ENCODE results near the gene DLL3. TPM values are rescaled to one million over a fixed set of nuclear protein-coding genes. Genes with fewer than 3 reads are reported as not detected.

Gene DLL3
- total RNA-seq, 5 donors from 2014 or later (not counting 1 experiment from before 2014, with no cell fraction given), result 0.16 to 0.20 TPM; not detected in 3

DNA sequence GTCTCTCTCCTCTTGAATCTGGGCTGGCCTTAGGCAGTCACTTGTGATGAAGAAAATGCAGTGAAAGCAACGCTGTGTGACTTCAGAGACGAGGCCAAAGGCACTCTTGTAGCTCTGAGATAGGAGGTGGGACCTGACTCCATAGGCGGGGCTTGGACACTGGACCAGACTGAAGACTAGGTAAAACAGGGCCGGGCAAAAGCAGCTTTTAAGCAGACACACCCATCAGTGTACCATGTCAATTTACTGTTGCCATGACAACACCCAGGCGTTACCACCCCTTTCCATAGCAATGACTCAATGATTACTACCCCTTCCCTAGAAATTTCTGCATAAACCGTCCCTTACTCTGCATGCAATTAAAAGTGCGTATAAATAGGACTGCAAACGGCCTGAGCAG lies 47.9 kb downstream of the DLL3 start:
- Mint-ChIP-seq H3K4me3 (peak overlapping the region in 1 of 3 donors; percentile 40), H3K27me3 (no peaks in the 10 kb centered on the region), H3K4me1 (peaks cover 48 to 49% (median 48%) of the 10 kb centered on the region in 3 donors), H3K9me3 (no peaks in the 10 kb centered on the region), H3K27ac (peak overlapping the region; percentile 60 to 83), H3K36me3 (no peaks in the 10 kb centered on the region)
- Histone ChIP-seq H3K9me3 (no peaks in the 10 kb centered on the region), H3K4me3 (ENCODE audit: control insufficient read depth in 1 of 2, extremely low read depth in 1 of 2, low read length in 1 of 2) (no peak overlapping the region), H3K27ac (ENCODE audit: low read length) (no peak overlapping the region), H3K36me3 (ENCODE audit: control insufficient read depth in 2 of 2, extremely low read depth in 1 of 2, insufficient read depth in 1 of 2, low read length in 1 of 2) (no peaks in the 10 kb centered on the region), H3K27me3 (replicated peaks in 1 of 2; ENCODE audit: control insufficient read depth in 2 of 2, extremely low read depth in 1 of 2, insufficient read depth in 2 of 2, low read length in 1 of 2) (no peaks in the 10 kb centered on the region), H3K4me1 (ENCODE audit: control insufficient read depth in 1 of 2, extremely low read depth in 1 of 2, insufficient read depth in 2 of 2, low read length in 2 of 2) (peaks cover 14 to 33% of the 10 kb centered on the region in 2 experiments)
- ChIA-PET POLR2A (no interaction called here), CTCF (no interaction called here)
- no peak for ATAC-seq (replicated peaks in 1 of 4)
- 76% methylated on average over 8 of the region's 8 CpGs for WGBS (ENCODE audit: insufficient coverage)
- DNase-seq, result no peak

DNA sequence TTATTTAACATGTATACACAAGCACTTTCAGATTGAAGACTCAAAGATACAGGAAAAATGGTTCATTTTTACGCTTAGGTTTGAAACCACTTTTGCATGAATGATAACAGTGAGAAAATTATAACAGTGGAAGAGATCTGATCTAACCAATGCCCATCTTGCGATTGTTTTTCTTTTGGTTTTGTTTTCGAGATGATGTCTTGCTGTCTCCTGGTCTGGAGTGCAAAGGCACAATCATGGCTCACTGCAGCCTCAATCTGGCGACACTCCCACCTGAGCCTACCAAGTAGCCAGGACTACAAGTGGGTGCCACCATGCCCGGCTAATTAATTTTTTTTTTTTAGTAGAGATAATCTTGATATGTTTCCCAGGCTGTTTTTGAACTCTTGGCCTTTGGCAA lies 51.5 kb downstream of the DLL3 start:
- POLR2A ChIA-PET, result no interaction called here
- H3K4me3 Mint-ChIP-seq, result no peak overlapping the region
- 52% methylated on average over 2 of the region's 5 CpGs for WGBS (ENCODE audit: insufficient coverage)

DNA sequence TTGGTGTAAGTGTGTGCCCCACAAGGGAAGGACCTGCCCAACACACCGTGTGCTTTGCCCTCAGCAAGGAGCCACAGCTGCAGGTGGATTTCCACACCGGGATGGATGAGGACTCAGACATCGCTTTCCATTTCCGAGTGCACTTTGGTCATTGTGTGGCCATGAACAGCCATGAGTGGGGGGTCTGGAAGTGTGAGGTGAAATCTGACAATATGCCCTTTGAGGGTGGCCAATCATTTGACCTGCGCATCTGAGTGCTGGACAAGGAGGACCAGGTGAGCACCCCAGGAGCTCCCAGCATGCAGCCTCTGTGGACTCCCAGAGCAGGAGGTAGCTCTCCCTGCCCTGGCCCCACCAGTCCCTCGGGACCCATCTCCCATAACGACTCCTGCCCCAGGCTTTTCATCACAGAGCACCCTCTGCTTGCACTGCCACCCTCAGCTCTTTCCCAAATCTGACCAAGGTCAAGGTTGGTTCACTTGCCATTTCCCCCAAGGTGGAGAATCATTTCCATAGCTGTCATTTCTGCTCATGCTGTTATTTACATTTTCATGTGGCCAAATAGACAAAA lies 54.4 kb downstream of the DLL3 start:
- H3K9me3 ChIP-seq, result no peaks in the 10 kb centered on the region
- Mint-ChIP-seq H3K27ac (no peak overlapping the region), H3K4me3 (no peak overlapping the region), H3K4me1 (peaks cover 11 to 19% (median 19%) of the 10 kb centered on the region in 3 donors), H3K9me3 (no peaks in the 10 kb centered on the region), H3K27me3 (no peaks in the 10 kb centered on the region), H3K36me3 (no peaks in the 10 kb centered on the region)
- ATAC-seq (replicated peaks in 1 of 4) (no peak), DNase-seq (no peak)
- no peak overlapping the region for H3K27ac ChIP-seq (ENCODE audit: low read length)
- CTCF ChIA-PET, result interaction anchor here in 1 of 2 donors (0.6 to 1.4 kb wide), 2 partner anchors 120 to 417 kb away, joined by 3 to 7 read pairs; no protein-coding TSS in a partner anchor
- no peaks in the 10 kb centered on the region for H3K36me3 ChIP-seq (ENCODE audit: control insufficient read depth in 2 of 2, extremely low read depth in 1 of 2, insufficient read depth in 1 of 2, low read length in 1 of 2)
- no peak overlapping the region for H3K4me3 ChIP-seq (ENCODE audit: control insufficient read depth in 1 of 2, extremely low read depth in 1 of 2, low read length in 1 of 2)
- 81% methylated on average over 7 of the region's 7 CpGs for WGBS (ENCODE audit: insufficient coverage)
- H3K27me3 ChIP-seq (replicated peaks in 1 of 2; ENCODE audit: control insufficient read depth in 2 of 2, extremely low read depth in 1 of 2, insufficient read depth in 2 of 2, low read length in 1 of 2), result peaks cover 2 to 5% of the 10 kb centered on the region in 2 experiments
- peaks cover 2 to 8% of the 10 kb centered on the region in 2 experiments for H3K4me1 ChIP-seq (ENCODE audit: control insufficient read depth in 1 of 2, extremely low read depth in 1 of 2, insufficient read depth in 2 of 2, low read length in 2 of 2)
- POLR2A ChIA-PET, result no interaction called here

More for the DNA sequence above, 51.5 kb downstream of the DLL3 start:
- H3K9me3 ChIP-seq, result no peaks in the 10 kb centered on the region
- H3K27me3 ChIP-seq (replicated peaks in 1 of 2; ENCODE audit: control insufficient read depth in 2 of 2, extremely low read depth in 1 of 2, insufficient read depth in 2 of 2, low read length in 1 of 2), result peaks cover 2 to 5% of the 10 kb centered on the region in 2 experiments
- Mint-ChIP-seq H3K36me3 (no peaks in the 10 kb centered on the region), H3K4me1 (peaks cover 17 to 26% (median 24%) of the 10 kb centered on the region in 3 donors), H3K27me3 (no peaks in the 10 kb centered on the region), H3K27ac (no peak overlapping the region), H3K9me3 (no peaks in the 10 kb centered on the region)
- H3K4me3 ChIP-seq (ENCODE audit: control insufficient read depth in 1 of 2, extremely low read depth in 1 of 2, low read length in 1 of 2), result no peak overlapping the region
- CTCF ChIA-PET, result no interaction called here
- no peak for DNase-seq
- H3K36me3 ChIP-seq (ENCODE audit: control insufficient read depth in 2 of 2, extremely low read depth in 1 of 2, insufficient read depth in 1 of 2, low read length in 1 of 2), result no peaks in the 10 kb centered on the region
- no peak for ATAC-seq (replicated peaks in 1 of 4)
- peaks cover 3 to 18% of the 10 kb centered on the region in 2 experiments for H3K4me1 ChIP-seq (ENCODE audit: control insufficient read depth in 1 of 2, extremely low read depth in 1 of 2, insufficient read depth in 2 of 2, low read length in 2 of 2)
- no peak overlapping the region for H3K27ac ChIP-seq (ENCODE audit: low read length)

DNA sequence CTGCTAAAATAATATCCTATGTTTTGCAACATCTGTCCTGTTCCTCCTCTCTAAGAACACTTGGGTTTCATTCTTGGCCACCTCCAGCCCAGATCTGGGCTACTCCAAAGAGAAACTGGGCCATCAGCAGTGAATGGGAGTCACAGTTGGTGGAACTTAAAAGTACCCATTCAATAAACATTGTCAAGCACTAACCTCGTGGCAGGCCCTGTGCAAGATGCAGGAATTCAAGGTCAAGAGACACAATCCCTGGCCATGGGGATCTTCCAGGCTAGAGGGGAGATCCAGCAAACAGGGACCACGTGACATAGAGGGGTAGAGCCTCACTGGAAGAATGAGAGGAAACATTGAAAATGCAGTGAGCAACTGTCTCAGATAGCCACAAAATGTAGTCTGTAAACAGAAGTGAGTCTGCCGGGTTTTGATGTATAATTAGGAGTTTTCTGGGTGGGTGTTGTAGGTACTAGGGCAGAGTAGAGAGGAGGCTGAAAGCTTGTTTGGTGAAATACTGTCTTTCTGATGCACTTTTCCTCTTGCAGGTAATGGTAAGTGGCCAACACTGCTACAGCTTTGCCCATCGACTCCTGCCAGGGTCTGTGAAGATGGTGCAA lies 56.1 kb downstream of the DLL3 start:
- Mint-ChIP-seq H3K36me3 (no peaks in the 10 kb centered on the region), H3K9me3 (no peaks in the 10 kb centered on the region), H3K27me3 (no peaks in the 10 kb centered on the region), H3K27ac (no peak overlapping the region), H3K4me1 (peaks cover 21 to 33% (median 30%) of the 10 kb centered on the region in 3 donors), H3K4me3 (no peak overlapping the region)
- H3K9me3 ChIP-seq, result no peaks in the 10 kb centered on the region
- peaks cover 2 to 16% of the 10 kb centered on the region in 2 experiments for H3K4me1 ChIP-seq (ENCODE audit: control insufficient read depth in 1 of 2, extremely low read depth in 1 of 2, insufficient read depth in 2 of 2, low read length in 2 of 2)
- H3K36me3 ChIP-seq (ENCODE audit: control insufficient read depth in 2 of 2, extremely low read depth in 1 of 2, insufficient read depth in 1 of 2, low read length in 1 of 2), result no peaks in the 10 kb centered on the region
- WGBS (ENCODE audit: insufficient coverage), result 69% methylated on average over 3 of the region's 4 CpGs
- no peak overlapping the region for H3K27ac ChIP-seq (ENCODE audit: low read length)
- POLR2A ChIA-PET, result no interaction called here
- no peak for ATAC-seq (replicated peaks in 1 of 4)
- H3K4me3 ChIP-seq (ENCODE audit: control insufficient read depth in 1 of 2, extremely low read depth in 1 of 2, low read length in 1 of 2), result no peak overlapping the region
- CTCF ChIA-PET, result no interaction called here
- no peak for DNase-seq
- peaks cover 2 to 5% of the 10 kb centered on the region in 2 experiments for H3K27me3 ChIP-seq (replicated peaks in 1 of 2; ENCODE audit: control insufficient read depth in 2 of 2, extremely low read depth in 1 of 2, insufficient read depth in 2 of 2, low read length in 1 of 2)

DNA sequence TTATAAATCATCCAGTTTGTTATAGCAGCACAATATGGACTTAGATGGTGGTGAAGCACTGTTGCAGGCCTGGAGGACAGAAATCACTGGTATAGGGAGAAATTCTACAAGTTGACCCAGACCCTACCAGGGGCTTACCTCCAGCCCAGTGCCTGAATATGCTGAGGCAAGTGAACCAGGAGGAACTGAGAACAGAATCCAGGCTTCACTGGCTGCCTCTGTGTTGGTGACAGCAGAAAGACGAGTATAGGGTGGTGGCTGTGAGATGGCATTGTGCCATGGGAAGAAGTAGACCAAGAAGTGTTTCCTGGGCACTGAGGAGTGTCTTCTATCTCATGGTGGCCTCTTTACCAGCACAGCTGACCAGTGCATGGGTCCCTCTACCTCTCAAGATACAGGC lies 57.1 kb downstream of the DLL3 start:
- DNase-seq, result no peak
- Histone ChIP-seq H3K9me3 (no peaks in the 10 kb centered on the region), H3K4me3 (ENCODE audit: control insufficient read depth in 1 of 2, extremely low read depth in 1 of 2, low read length in 1 of 2) (no peak overlapping the region), H3K27me3 (replicated peaks in 1 of 2; ENCODE audit: control insufficient read depth in 2 of 2, extremely low read depth in 1 of 2, insufficient read depth in 2 of 2, low read length in 1 of 2) (peaks cover 2 to 5% of the 10 kb centered on the region in 2 experiments), H3K4me1 (ENCODE audit: control insufficient read depth in 1 of 2, extremely low read depth in 1 of 2, insufficient read depth in 2 of 2, low read length in 2 of 2) (peaks cover 2 to 16% of the 10 kb centered on the region in 2 experiments), H3K36me3 (ENCODE audit: control insufficient read depth in 2 of 2, extremely low read depth in 1 of 2, insufficient read depth in 1 of 2, low read length in 1 of 2) (no peaks in the 10 kb centered on the region), H3K27ac (ENCODE audit: low read length) (no peak overlapping the region)
- Mint-ChIP-seq H3K27me3 (no peaks in the 10 kb centered on the region), H3K36me3 (no peaks in the 10 kb centered on the region), H3K27ac (no peak overlapping the region), H3K4me3 (no peak overlapping the region), H3K4me1 (peaks cover 21 to 33% (median 30%) of the 10 kb centered on the region in 3 donors), H3K9me3 (no peaks in the 10 kb centered on the region)
- no peak for ATAC-seq (replicated peaks in 1 of 4)
- WGBS (ENCODE audit: insufficient coverage), result 86% methylated on average over 1 of the region's 1 CpG
- CTCF ChIA-PET, result no interaction called here
- POLR2A ChIA-PET, result no interaction called here

Measured in T-cell (primary cell).